Thymus (tissue), 11 donors: ENCODE results near the gene GATA6. TPM values are rescaled to one million over a fixed set of nuclear protein-coding genes. Genes with fewer than 3 reads are reported as not detected.

Source experiments
- DNase-seq, 9 donors: peaks; one replicate each; pipeline ENCODE4 v3.0.0-alpha.2; 2013; ENCODE audit warnings: low spot score in 9 of 9, low read depth in 6 of 9, missing footprints in 1 of 9
- H3K27ac ChIP-seq, 2 donors: one replicate each; pipeline ENCODE4 v1.5.1; 2013; ENCODE audit warnings: control low read depth in 1 of 2, low read depth in 1 of 2, low read length in 1 of 2, mild to moderate bottlenecking in 1 of 2, moderate library complexity in 1 of 2
- H3K27me3 ChIP-seq, 2 donors: one replicate each; pipeline ENCODE4 v1.5.1; 2013; ENCODE audit warnings: low read length in 1 of 2; ENCODE audit not compliant: control insufficient read depth in 2 of 2, insufficient read depth in 1 of 2
- H3K36me3 ChIP-seq, 2 donors: one replicate each; pipeline ENCODE4 v1.5.1; 2013; ENCODE audit warnings: low read length in 1 of 2, mild to moderate bottlenecking in 1 of 2, moderate library complexity in 1 of 2; ENCODE audit not compliant: control insufficient read depth in 2 of 2, insufficient read depth in 2 of 2
- H3K4me1 ChIP-seq, 2 donors: one replicate each; pipeline ENCODE4 v1.5.1; 2013; ENCODE audit warnings: low read length in 2 of 2; ENCODE audit not compliant: control insufficient read depth in 2 of 2, insufficient read depth in 2 of 2
- H3K4me3 ChIP-seq, 2 donors: one replicate each; pipeline ENCODE4 v1.5.1; 2013; ENCODE audit warnings: low read length in 2 of 2, control low read depth in 1 of 2, mild to moderate bottlenecking in 1 of 2
- H3K9me3 ChIP-seq, 2 donors: one replicate each; pipeline ENCODE4 v1.5.1; 2013; ENCODE audit warnings: low read length in 1 of 2, mild to moderate bottlenecking in 1 of 2; ENCODE audit not compliant: control insufficient read depth in 2 of 2, insufficient read depth in 1 of 2
- WGBS: extraction: QIAGEN DNeasy Blood & Tissue Kit; methylation state at CpG from one replicate; pipeline ENCODE4 v1.1.7; 2013; 5-methylcytosine and 5-hydroxymethylcytosine counted together
- polyA plus RNA-seq: library from polyadenylated mRNA; stranded (reverse); fragments of 200-250 nt; gene quantifications from one replicate; pipeline ENCODE4 v1.2.3, GENCODE V29; 2013
- total RNA-seq: library from RNA; stranded (reverse); fragments of 120-200 nt; gene quantifications from one replicate; pipeline ENCODE4 v1.2.4, GENCODE V29; 2013
- donor health status: healthy.

Gene GATA6
- total and polyA plus RNA-seq, 2 donors = 0.47 to 2.0 TPM

GRCh38 chr18:22238036-22238435 is 68.6 kb downstream of the GATA6 start:
- Histone ChIP-seq H3K4me1 (no peaks in the 10 kb centered on the region), H3K27ac (no peak overlapping the region), H3K36me3 (no peaks in the 10 kb centered on the region), H3K9me3 (no peaks in the 10 kb centered on the region), H3K27me3 (no peaks in the 10 kb centered on the region), H3K4me3 (no peak overlapping the region)
- WGBS = 84% methylated on average over 6 of the region's 6 CpGs
- DNase-seq = no peak

GRCh38 chr18:22238681-22239080 is 69.3 kb downstream of the GATA6 start:
- no peaks in the 10 kb centered on the region for H3K9me3 ChIP-seq
- no peak overlapping the region for H3K4me3 ChIP-seq
- H3K36me3 ChIP-seq = no peaks in the 10 kb centered on the region
- whole genome bisulfite sequencing = 88% methylated on average over 6 of the region's 6 CpGs
- DNase-seq = no peak
- no peaks in the 10 kb centered on the region for H3K4me1 ChIP-seq
- H3K27ac ChIP-seq = no peak overlapping the region
- H3K27me3 ChIP-seq = no peaks in the 10 kb centered on the region

- no peaks in the 10 kb centered on the region for H3K9me3 ChIP-seq
- H3K27me3 ChIP-seq = no peaks in the 10 kb centered on the region
- no peak for DNase-seq
- H3K27ac ChIP-seq = no peak overlapping the region
- no peaks in the 10 kb centered on the region for H3K36me3 ChIP-seq
- no peaks in the 10 kb centered on the region for H3K4me1 ChIP-seq
- H3K4me3 ChIP-seq = no peak overlapping the region
- WGBS = 75% methylated on average over 6 of the region's 6 CpGs
Measured at GRCh38 chr18:22241921-22242361, 72.6 kb downstream of the GATA6 start.

GRCh38 chr18:22243513-22243912 is 74.1 kb downstream of the GATA6 start:
- WGBS = 94% methylated on average over 3 of the region's 3 CpGs
- Histone ChIP-seq H3K36me3 (no peaks in the 10 kb centered on the region), H3K27me3 (no peaks in the 10 kb centered on the region), H3K4me1 (no peaks in the 10 kb centered on the region), H3K4me3 (no peak overlapping the region), H3K9me3 (no peaks in the 10 kb centered on the region), H3K27ac (no peak overlapping the region)
- no peak for DNase-seq

GRCh38 chr18:22250026-22250425 is 80.6 kb downstream of the GATA6 start:
- H3K36me3 ChIP-seq = no peaks in the 10 kb centered on the region
- no peaks in the 10 kb centered on the region for H3K9me3 ChIP-seq
- H3K4me1 ChIP-seq = no peaks in the 10 kb centered on the region
- H3K27ac ChIP-seq = no peak overlapping the region
- DNase-seq = no peak
- H3K27me3 ChIP-seq = peaks cover 0 to 9% of the 10 kb centered on the region in 2 donors
- 94% methylated on average over 4 of the region's 4 CpGs for WGBS
- no peak overlapping the region for H3K4me3 ChIP-seq

GRCh38 chr18:22250591-22250996 is 81.2 kb downstream of the GATA6 start:
- 90% methylated on average over 8 of the region's 8 CpGs for WGBS
- no peak overlapping the region for H3K4me3 ChIP-seq
- peaks cover 0 to 9% of the 10 kb centered on the region in 2 donors for H3K27me3 ChIP-seq
- H3K27ac ChIP-seq = no peak overlapping the region
- no peaks in the 10 kb centered on the region for H3K36me3 ChIP-seq
- H3K4me1 ChIP-seq = no peaks in the 10 kb centered on the region
- no peaks in the 10 kb centered on the region for H3K9me3 ChIP-seq
- no peak for DNase-seq

Other genes starting within 250 kb of the GATA6 start
- gene CTAGE1, start 248.3 kb downstream of the GATA6 start, total RNA-seq = not detected
- gene CTAGE1, start 248.3 kb downstream of the GATA6 start, polyA plus RNA-seq = not detected